Right ventricle myocardium superior (tissue), 1 donor: Measurements from ENCODE around the gene IRAK3. TPM values are rescaled to one million over a fixed set of nuclear protein-coding genes. Genes with fewer than 3 reads are reported as not detected.
A peak's percentile ranks its signal among the peaks of the same experiment; 100 is the strongest.
"Not testable (repeated sequence)": the region's sequence is repeated elsewhere in the genome, so short reads cannot be mapped to it uniquely, and the experiment has no call there.

Source experiments
- ATAC-seq: fragments of 200-7000 bp; cut with Tn5 transposase; one replicate; pipeline ENCODE4 v1.9.1; 2020; ENCODE audit warnings: mild to moderate bottlenecking; ENCODE audit not compliant: poor library complexity
- DNase-seq: peaks from one replicate; pipeline ENCODE4 v3.0.0-alpha.2; 2020
- intact Hi-C: fragments of 100-400 bp; cut with DNase I; formaldehyde crosslinking; loops from one replicate; pipeline ENCODE4 v1.11.2; 2022
- total RNA-seq: library from RNA; stranded (reverse); fragmentation: NEBNext Ultra II Directional; extraction: Animal tissue kit (Norgen Biotek cat#: 25700); gene quantifications from one replicate; pipeline ENCODE4 v1.2.1, GENCODE V29; 2021
- donor health status: DM: no; HTN: yes; CAD: no; lungs with severe emphysema.

The IRAK3 gene
- total RNA-seq, 1 donor from 2014 or later: 4.0 TPM

DNA sequence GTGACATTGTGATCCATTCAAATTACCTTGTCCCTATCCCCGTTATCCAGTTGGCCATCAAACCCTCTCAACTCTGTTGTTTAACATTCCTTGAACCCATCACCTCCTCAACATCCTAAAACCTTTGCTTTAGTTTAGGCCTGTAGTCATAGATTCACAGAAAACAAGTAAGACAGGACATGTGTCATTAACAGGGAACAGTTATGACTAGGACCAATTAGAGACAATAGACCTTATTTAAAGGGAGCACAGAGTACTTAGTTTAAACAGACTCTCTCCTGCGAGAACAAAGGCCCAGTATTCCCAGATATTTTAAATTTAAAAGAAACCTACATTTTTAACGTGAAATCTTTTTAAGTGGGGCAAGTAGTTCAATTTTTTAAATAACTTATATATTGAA, 93.2 kb downstream of the IRAK3 start:
- no peak for ATAC-seq
- intact Hi-C loops: no loop called here
- no peak for DNase-seq

DNA sequence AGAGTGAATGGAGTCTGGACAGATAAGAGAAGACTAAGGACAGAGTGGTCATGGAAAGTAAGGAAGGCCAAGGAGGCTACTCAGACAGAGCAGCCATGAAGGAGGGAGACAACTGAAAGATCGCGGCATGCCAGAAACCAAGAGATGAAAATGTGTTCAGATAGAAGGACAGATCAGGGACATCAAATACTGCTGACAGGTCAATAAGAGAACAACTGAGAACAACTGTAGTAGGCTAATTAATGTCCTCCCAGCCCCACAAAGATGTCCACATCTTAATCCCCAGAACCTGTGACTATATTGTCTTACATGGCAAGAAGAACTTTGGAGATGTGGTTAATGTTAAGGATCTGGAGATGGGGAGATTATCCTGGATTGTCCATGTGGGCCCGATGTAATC, 98.3 kb downstream of the IRAK3 start:
- intact Hi-C loops: no loop called here
- DNase-seq (no peak), ATAC-seq (no peak)

DNA sequence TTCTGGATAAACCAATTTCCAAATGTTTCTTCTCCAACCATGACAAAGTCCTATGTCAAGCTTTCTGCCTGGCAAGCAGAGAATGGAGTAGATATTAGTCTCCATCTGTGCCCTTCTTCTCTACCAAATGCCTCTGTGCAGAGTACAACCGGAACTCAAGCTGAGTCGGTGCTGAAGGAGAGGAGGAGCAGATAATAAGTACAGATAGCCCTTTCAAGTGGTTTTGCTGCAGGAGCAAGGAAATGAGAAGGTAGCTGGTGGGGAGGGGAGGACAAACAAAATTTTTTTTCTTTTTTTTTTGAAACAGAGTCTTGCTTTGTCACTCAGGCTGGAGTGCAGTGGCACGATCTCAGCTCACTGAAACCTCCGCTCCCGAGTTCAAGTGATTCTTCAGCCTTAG, 99.1 kb downstream of the IRAK3 start:
- DNase-seq (no peak), ATAC-seq (no peak)
- intact Hi-C loops: no loop called here

DNA sequence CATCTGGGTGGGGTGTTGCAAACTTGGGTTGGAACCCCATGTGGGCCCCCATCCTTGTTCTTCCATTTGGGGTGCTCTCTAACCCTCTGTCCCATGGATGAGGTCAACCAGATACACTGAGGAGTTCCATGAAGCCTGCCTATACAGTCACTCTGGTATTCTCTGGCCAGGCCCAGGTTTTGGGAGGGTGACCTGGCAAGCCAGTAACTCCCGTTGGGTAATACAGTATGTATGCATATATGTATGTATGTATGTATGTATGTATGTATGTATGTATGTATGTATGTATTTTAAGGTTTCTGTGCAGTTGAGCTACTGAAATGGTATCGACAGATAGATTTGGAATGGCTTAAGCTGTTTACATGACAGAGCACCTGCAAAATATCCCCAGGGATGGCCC, 100.5 kb downstream of the IRAK3 start:
- ATAC-seq: no peak
- intact Hi-C loops: no loop called here
- no peak for DNase-seq

DNA sequence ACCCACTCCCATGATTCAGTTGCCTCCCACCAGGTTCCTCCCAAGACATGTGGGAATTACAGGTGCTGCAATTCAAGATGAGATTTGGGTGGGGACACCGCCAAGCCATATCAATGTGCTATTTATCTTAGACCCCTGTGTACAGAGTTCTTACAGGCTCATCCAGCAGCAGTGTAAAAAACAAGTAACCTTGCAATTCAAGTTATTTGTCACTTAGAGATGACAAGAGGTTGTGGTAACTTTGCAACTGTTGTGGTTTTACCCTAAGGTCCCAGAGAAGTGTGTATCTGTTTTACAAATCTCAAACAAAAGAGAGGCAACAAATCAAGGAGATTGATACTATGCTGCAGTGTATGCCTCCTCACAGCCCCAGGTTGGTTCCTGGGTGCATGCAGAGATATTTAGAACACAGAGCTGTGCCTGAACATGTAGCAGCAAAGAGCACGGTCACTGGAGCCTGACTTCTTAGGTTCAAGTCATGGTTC, 101.7 kb downstream of the IRAK3 start:
- no peak for DNase-seq

DNA sequence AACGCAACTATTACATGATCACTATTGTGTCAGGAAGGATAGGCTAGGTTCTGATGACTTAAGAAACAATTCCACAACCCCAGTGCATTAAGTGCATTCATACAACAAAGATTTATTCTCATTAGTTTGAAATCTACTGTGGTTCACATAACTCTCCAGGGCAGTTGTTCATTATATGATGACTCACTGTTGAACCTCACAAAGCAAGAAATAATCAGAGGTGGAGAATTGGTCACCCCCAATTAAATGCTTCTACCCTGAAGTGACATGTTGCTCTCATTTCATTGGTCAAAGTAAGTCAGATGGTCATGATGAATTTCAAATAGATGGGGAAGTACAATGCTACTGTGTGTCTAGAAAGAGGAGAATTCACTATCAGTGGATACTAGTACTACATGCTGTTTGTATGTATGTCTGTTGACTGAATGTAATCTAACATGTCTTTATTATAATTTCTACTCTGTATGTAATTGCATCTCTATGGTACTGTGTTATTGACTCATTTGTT, 107.2 kb downstream of the IRAK3 start:
- ATAC-seq: no peak
- intact Hi-C loops: no loop called here
- DNase-seq: no peak

More for the DNA sequence above, 101.7 kb downstream of the IRAK3 start:
- no peak for ATAC-seq
- intact Hi-C loops: no loop called here

DNA sequence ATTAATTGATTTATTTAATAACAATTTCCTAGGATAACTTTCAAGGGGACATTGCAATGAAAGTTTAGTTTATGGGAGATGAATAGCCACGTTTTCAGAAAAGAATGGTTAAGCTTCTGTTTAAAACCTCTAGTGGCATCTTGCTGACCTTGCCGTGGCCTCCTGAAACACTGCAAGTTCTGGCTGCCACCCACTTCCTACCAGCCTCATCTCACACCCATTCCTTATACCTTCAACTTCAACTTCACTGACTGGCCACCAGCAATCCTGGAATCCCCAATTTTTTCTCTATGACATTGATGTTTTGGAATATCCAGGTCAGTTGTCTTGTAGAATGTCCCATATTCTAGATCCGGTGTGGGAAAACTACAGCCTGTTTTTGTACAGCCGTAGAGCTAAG, 108.1 kb downstream of the IRAK3 start:
- intact Hi-C loops: no loop called here
- no peak for DNase-seq
- ATAC-seq: no peak

DNA sequence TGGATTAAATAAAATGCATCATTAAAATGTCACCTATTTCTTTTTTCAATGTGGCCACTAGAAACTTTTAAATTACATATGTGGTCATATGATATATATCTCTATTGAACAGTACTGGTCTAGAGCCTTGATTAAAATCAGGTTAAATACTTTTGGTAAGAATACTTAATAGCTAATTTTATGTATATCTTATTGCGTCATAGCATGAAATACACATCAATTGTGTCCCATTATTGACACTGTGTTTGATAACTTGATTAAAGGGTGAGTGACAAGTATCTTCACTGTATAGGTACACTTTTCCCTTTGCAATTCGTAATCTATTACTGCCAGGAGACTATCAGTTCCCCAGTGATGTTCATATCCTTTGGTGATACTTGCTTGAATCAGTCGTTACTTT, 108.9 kb downstream of the IRAK3 start:
- DNase-seq: no peak
- intact Hi-C loops: no loop called here

DNA sequence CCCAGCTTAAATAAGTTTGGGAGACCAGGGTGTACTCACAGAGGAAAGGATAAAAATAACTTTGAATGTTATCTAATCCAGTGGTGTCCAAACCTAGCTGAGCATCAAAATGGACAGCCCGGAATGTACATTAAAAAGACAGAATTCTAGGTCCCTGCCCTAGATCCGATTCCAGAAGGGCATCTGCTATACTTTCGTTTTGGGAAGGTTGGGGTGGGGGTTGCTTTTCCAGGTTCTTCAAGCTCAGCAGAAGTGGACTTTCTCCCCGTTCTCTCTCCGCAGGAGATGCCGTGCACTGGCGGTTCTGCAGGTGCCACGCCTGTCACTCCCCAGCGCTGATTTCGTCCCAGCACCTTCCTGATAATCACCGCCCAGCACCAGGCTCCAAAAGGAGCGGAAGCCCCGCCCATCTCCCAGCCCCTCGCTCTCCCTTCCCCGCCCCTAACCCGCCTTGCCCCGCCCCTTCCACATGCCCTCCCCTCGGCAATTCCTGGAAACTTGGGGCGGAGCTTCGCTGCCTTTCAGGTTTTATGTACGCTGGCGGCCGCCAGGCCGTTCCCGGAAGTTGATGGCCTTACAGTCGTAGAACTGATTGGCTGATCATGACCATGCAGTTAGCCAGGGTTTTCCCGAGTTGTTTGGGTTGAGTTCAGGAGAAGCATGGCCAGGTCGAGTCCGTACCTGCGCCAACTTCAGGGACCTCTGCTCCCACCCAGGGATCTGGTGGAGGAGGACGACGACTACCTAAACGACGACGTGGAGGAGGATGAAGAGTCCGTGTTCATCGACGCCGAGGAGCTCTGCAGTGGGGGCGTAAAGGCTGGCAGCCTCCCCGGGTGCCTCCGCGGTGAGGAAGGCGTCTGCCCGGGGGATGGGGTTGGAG, 113.2 kb downstream of the IRAK3 start, which contains the start of gene HELB:
HELB (plus strand) TSS at position 550 of the 883 bp plus-strand sequence; CDS start at position 661, 111 bp downstream.
- ATAC-seq (peak; percentile 100), DNase-seq (peak; percentile 99)
- intact Hi-C loops: no loop called here

More for the DNA sequence above, 108.9 kb downstream of the IRAK3 start:
- ATAC-seq: no peak

DNA sequence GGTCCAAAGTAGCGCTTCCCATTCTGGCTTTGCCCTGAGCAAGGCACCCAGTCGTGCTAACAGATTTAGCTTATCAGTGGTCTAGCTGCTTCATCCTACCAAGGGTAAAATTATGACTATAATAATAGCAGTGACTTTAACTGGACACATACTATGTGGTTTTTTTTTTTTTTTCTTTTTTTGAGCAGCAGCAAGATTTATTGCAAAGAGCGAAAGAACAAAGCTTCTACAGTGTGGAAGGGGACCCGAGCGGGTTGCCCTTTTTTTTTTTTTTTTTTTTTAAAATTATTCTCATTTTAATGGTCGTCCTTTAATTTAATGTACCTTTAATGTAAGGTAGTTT, 113.8 kb downstream of the IRAK3 start:
- intact Hi-C loops: no loop called here
- DNase-seq: no peak
- ATAC-seq: no peak

DNA sequence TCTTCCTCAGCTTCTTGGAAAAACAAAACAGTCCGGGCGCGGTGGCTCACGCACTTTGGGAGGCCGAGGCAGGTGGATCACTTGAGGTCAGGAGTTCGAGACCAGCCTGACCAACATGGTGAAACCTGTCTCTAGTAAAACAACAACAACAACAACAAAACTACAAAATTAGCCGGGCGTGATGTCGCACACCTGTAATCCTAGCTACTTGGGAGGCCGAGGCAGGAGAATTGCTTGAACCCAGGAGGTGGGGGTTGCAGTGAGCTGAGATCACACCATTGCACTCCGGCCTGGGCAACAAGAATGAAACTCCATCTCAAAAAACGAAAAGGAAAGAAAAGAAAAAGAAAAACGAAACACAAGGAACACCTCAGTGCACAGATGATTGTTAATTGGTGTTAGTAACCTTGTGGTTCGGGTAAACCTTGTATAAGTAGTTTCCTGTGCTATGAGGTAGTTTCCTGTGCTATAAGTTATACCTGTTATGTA, 114.3 kb downstream of the IRAK3 start:
- ATAC-seq, DNase-seq, intact Hi-C loops: not testable (repeated sequence)

Other genes with a start within 250 kb of the IRAK3 start
- 14.8 TPM for gene LLPH, start 58.5 kb upstream of the IRAK3 start, total RNA-seq
- 60.8 TPM for gene TMBIM4, start 19.2 kb upstream of the IRAK3 start, total RNA-seq
- 0.81 TPM for gene HELB, start 113.3 kb downstream of the IRAK3 start, total RNA-seq